Gastroesophageal sphincter (tissue), 3 donors: ENCODE measurements around the gene AIFM1.

ENCODE experiments used
- EP300 ChIP-seq: sonication (generic); formaldehyde crosslinking; IDR thresholded peaks from one replicate; pipeline ENCODE4 v1.6.1; 2017; ENCODE audit warnings: antibody characterized with exemption, mild to moderate bottlenecking
- POLR2A ChIP-seq, 2 donors: fragments of 450-650 bp; IDR thresholded peaks; one replicate each; pipeline ENCODE4 v1.6.1; 2017; ENCODE audit warnings: antibody characterized with exemption in 2 of 2, mild to moderate bottlenecking in 2 of 2, moderate library complexity in 1 of 2
- POLR2AphosphoS5 ChIP-seq: sonication (generic); formaldehyde crosslinking; IDR thresholded peaks from one replicate; pipeline ENCODE4 v1.6.1; 2017; ENCODE audit warnings: antibody characterized with exemption
- TF ChIP-seq, protein P1 (sequence below), 4 experiments: fragments of 200-600 bp in 2 of 4; fragments of 450-650 bp in 2 of 4; sonication (generic) in 1 of 4; IDR thresholded peaks; one replicate each; pipeline ENCODE4 v1.5.1; 2017 to 2019; ENCODE audit warnings: antibody characterized with exemption in 4 of 4, mild to moderate bottlenecking in 2 of 4, moderate library complexity in 2 of 4

DNA sequence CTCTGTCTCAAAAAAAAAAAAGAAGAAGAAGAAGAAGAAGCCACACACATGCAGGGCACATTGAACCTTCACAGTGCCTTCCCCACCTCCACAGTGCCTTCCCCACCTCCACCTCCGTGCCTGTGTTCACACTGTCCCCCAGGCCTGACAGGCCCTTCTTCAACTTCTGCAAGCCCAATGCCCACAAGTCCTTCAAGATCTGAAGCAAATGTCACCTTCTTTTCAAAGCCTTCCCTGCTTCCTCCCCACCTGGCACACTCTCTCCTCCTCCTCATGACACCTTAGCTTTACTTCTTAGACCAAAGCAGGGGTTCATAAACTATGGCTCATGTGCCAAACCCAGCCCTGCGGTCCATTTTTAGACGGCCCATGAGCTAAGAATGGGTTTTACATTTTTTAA lies 75.3 kb downstream of the AIFM1 start:
- TF ChIP-seq, protein P1, sequence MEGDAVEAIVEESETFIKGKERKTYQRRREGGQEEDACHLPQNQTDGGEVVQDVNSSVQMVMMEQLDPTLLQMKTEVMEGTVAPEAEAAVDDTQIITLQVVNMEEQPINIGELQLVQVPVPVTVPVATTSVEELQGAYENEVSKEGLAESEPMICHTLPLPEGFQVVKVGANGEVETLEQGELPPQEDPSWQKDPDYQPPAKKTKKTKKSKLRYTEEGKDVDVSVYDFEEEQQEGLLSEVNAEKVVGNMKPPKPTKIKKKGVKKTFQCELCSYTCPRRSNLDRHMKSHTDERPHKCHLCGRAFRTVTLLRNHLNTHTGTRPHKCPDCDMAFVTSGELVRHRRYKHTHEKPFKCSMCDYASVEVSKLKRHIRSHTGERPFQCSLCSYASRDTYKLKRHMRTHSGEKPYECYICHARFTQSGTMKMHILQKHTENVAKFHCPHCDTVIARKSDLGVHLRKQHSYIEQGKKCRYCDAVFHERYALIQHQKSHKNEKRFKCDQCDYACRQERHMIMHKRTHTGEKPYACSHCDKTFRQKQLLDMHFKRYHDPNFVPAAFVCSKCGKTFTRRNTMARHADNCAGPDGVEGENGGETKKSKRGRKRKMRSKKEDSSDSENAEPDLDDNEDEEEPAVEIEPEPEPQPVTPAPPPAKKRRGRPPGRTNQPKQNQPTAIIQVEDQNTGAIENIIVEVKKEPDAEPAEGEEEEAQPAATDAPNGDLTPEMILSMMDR (IDR thresholded peaks at IDR 0.05) = no peak
- no peak for TF ChIP-seq POLR2A (IDR thresholded peaks at IDR 0.05)
- TF ChIP-seq EP300 = no peak
- TF ChIP-seq POLR2AphosphoS5 = no peak
